H1 (cell line): Measurements from ENCODE around the gene POLH. TPM values are rescaled to one million over a fixed set of nuclear protein-coding genes. Genes with fewer than 3 reads are reported as not detected.
"Not testable (repeated sequence)": the region's sequence is repeated elsewhere in the genome, so short reads cannot be mapped to it uniquely, and the experiment has no call there.

ENCODE experiments used
- CTCF ChIA-PET: fragments of 300-600 bp; sonication (Branson Sonifier 250); formaldehyde crosslinking; loops from one replicate; lab custom pipeline; 2021; ENCODE audit not compliant: partially characterized antibody; lab: Charles Lee
- POLR2A ChIA-PET: fragments of 300-600 bp; sonication (Branson Sonifier 250); formaldehyde crosslinking; loops from one replicate; lab custom pipeline; 2021; ENCODE audit warnings: inconsistent platforms; ENCODE audit not compliant: partially characterized antibody; lab: Charles Lee
- DNase-seq, 2 experiments: peaks; one replicate each; pipeline versions ENCODE4 v3.0.0 to v3.0.0-alpha.2; 2010 to 2022; ENCODE audit warnings: low spot score in 2 of 2, low read depth in 1 of 2, mixed read lengths in 1 of 2
- FAIRE-seq: peaks from 2 replicates; lab custom pipeline; 2011; peaks lifted over from hg19 to GRCh38; lab: Jason Lieb, UNC
- H2AFZ ChIP-seq: 2 replicates; pipeline ENCODE4 v1.8.1; 2012; ENCODE audit warnings: low read length, inconsistent platforms
- H2AK5ac ChIP-seq: 2 replicates; pipeline ENCODE4 v1.6.1; 2013; ENCODE audit warnings: low read depth, low read length
- H2BK120ac ChIP-seq: replicated peaks from 2 replicates; pipeline ENCODE3; 2013; ENCODE audit warnings: low read depth, low read length, inconsistent platforms
- H2BK12ac ChIP-seq: 2 replicates; pipeline ENCODE4 v1.6.1; 2013; ENCODE audit warnings: low read depth, low read length
- H2BK15ac ChIP-seq: 2 replicates; pipeline ENCODE4 v1.6.1; 2013; ENCODE audit warnings: low read length
- H2BK20ac ChIP-seq: 2 replicates; pipeline ENCODE4 v1.6.1; 2013; ENCODE audit warnings: low read length
- H2BK5ac ChIP-seq: 2 replicates; pipeline ENCODE4 v1.6.1; 2013; ENCODE audit warnings: low read depth, low read length
- H3K14ac ChIP-seq: 2 replicates; pipeline ENCODE4 v1.6.1; 2013; ENCODE audit warnings: inconsistent platforms; ENCODE audit not compliant: insufficient read length
- H3K18ac ChIP-seq: 2 replicates; pipeline ENCODE4 v1.6.1; 2013; ENCODE audit warnings: low read length; ENCODE audit errors: extremely low read depth
- H3K23ac ChIP-seq: 2 replicates; pipeline ENCODE4 v1.6.1; 2013; ENCODE audit warnings: inconsistent platforms; ENCODE audit not compliant: insufficient read length
- H3K23me2 ChIP-seq: 2 replicates; pipeline ENCODE4 v1.6.1; 2013; ENCODE audit warnings: low read depth, low read length
- H3K27ac ChIP-seq: 2 replicates; pipeline ENCODE4 v1.6.1; 2011; ENCODE audit warnings: low read depth, low read length, inconsistent platforms
- H3K27me3 ChIP-seq, 4 experiments: replicated peaks in 1 of 4; 1 replicate in 1 of 4; 2 replicates in 3 of 4; pipeline versions ENCODE4 v1.6.1 to v1.8.1; 2011 to 2013; ENCODE audit warnings: low read length in 3 of 4, mild to moderate bottlenecking in 3 of 4, inconsistent platforms in 2 of 4, mixed read lengths in 2 of 4, moderate library complexity in 1 of 4; ENCODE audit not compliant: control insufficient read depth in 3 of 4, insufficient read depth in 3 of 4; ENCODE audit errors: extremely low read depth in 1 of 4
- H3K36me3 ChIP-seq, 4 experiments: 2 replicates each; pipeline versions ENCODE4 v1.6.1 to v1.8.1; 2011 to 2013; ENCODE audit warnings: mild to moderate bottlenecking in 4 of 4, low read length in 3 of 4, moderate library complexity in 2 of 4, control low read depth in 1 of 4, inconsistent platforms in 1 of 4; ENCODE audit not compliant: insufficient read depth in 4 of 4, control insufficient read depth in 2 of 4
- H3K4ac ChIP-seq: replicated peaks from 2 replicates; pipeline ENCODE3; 2013; ENCODE audit warnings: low read length, low read depth, mixed read lengths, inconsistent platforms; ENCODE audit not compliant: insufficient read length
- H3K4me1 ChIP-seq, 4 experiments: replicated peaks in 1 of 4; 1 replicate in 1 of 4; 2 replicates in 3 of 4; pipeline versions ENCODE4 v1.6.1 to v1.8.1; 2011 to 2013; ENCODE audit warnings: low read length in 3 of 4, inconsistent platforms in 2 of 4, mixed read lengths in 1 of 4; ENCODE audit not compliant: insufficient read depth in 4 of 4, control insufficient read depth in 3 of 4
- H3K4me2 ChIP-seq, 2 experiments: 2 replicates each; pipeline versions ENCODE4 v1.6.1 to v1.8.1; 2011 to 2013; ENCODE audit warnings: low read depth in 2 of 2, low read length in 2 of 2, control low read depth in 1 of 2, inconsistent platforms in 1 of 2, mild to moderate bottlenecking in 1 of 2; ENCODE audit not compliant: insufficient read depth in 1 of 2
- H3K4me3 ChIP-seq, 4 experiments: fragments of 200-600, 300-600 bp in 1 of 4; sonication (generic), shearing (Covaris generic), sonication (Bioruptor Twin) in 1 of 4; 2 replicates each; pipeline versions ENCODE4 v1.5.1 to v1.8.1; 2011 to 2016; ENCODE audit warnings: low read length in 4 of 4, low read depth in 3 of 4, control low read depth in 2 of 4, inconsistent platforms in 2 of 4, mild to moderate bottlenecking in 2 of 4, mixed read lengths in 1 of 4, moderate library complexity in 1 of 4; ENCODE audit not compliant: insufficient read depth in 2 of 4; ENCODE audit errors: extremely low read depth in 1 of 4
- H3K56ac ChIP-seq: replicated peaks from 2 replicates; pipeline ENCODE3; 2013; ENCODE audit warnings: low read depth, mild to moderate bottlenecking, mixed read lengths, low read length, inconsistent platforms; ENCODE audit not compliant: insufficient read length
- H3K79me1 ChIP-seq: 2 replicates; pipeline ENCODE4 v1.6.1; 2013; ENCODE audit warnings: low read depth, low read length, control low read depth
- H3K79me2 ChIP-seq, 2 experiments: 2 replicates each; pipeline versions ENCODE4 v1.6.1 to v1.8.1; 2012 to 2013; ENCODE audit warnings: low read length in 2 of 2, mild to moderate bottlenecking in 2 of 2, inconsistent platforms in 1 of 2; ENCODE audit not compliant: insufficient read depth in 2 of 2, control insufficient read depth in 1 of 2
- H3K9ac ChIP-seq, 4 experiments: replicated peaks in 1 of 4; 1 replicate in 1 of 4; 2 replicates in 3 of 4; pipeline versions ENCODE4 v1.6.1 to v1.8.1; 2011 to 2013; ENCODE audit warnings: low read depth in 3 of 4, low read length in 3 of 4, control low read depth in 2 of 4, mild to moderate bottlenecking in 2 of 4, moderate library complexity in 2 of 4, inconsistent platforms in 1 of 4; ENCODE audit errors: extremely low read depth in 1 of 4
- H3K9me3 ChIP-seq, 2 experiments: 2 replicates each; pipeline versions ENCODE4 v1.6.1 to v1.8.1; 2012 to 2013; ENCODE audit warnings: mild to moderate bottlenecking in 2 of 2, moderate library complexity in 2 of 2, control low read depth in 1 of 2, inconsistent platforms in 1 of 2, low read depth in 1 of 2, low read length in 1 of 2, mixed read lengths in 1 of 2; ENCODE audit not compliant: insufficient read depth in 2 of 2
- H4K20me1 ChIP-seq, 2 experiments: replicated peaks in 1 of 2; 2 replicates each; pipeline versions ENCODE3 to v1.8.1; 2011 to 2013; ENCODE audit warnings: inconsistent platforms in 2 of 2, low read length in 2 of 2, mild to moderate bottlenecking in 1 of 2; ENCODE audit not compliant: insufficient read depth in 2 of 2, control insufficient read depth in 1 of 2
- H4K5ac ChIP-seq: 2 replicates; pipeline ENCODE4 v1.6.1; 2013; ENCODE audit warnings: low read length, low read depth, mixed read lengths, inconsistent platforms; ENCODE audit not compliant: insufficient read length
- H4K8ac ChIP-seq: 2 replicates; pipeline ENCODE4 v1.8.0; 2013; ENCODE audit warnings: mild to moderate bottlenecking, moderate library complexity, low read length, inconsistent platforms; ENCODE audit not compliant: insufficient read depth; ENCODE audit errors: extremely low read depth
- H4K91ac ChIP-seq: replicated peaks from 2 replicates; pipeline ENCODE3; 2013; ENCODE audit warnings: low read length, mixed read lengths, inconsistent platforms; ENCODE audit not compliant: insufficient read length
- WGBS, 2 experiments: shearing (Covaris generic) in 1 of 2; methylation state at CpG; one replicate each; pipeline versions ENCODE4 v1.1.6 to v1.1.7; 2013 to 2015; ENCODE audit warnings: low lambda C conversion rate in 2 of 2, mixed read lengths in 2 of 2, inconsistent platforms in 1 of 2, low coverage in 1 of 2, missing lambda C conversion rate in 1 of 2; ENCODE audit not compliant: insufficient replicate concordance in 2 of 2, insufficient coverage in 1 of 2, insufficient read length in 1 of 2; ENCODE audit errors: extremely low coverage in 1 of 2, missing lambda C conversion rate in 1 of 2; 5-methylcytosine and 5-hydroxymethylcytosine counted together
- polyA plus RNA-seq, 7 experiments: library from polyadenylated mRNA; depleted of rRNA in 3 of 7; stranded (reverse) in 5 of 7; unstranded in 2 of 7; fragments of >200 nt in 5 of 7; fragments of 200-250 nt in 2 of 7; gene quantifications; 1 replicate in 5 of 7; 2 replicates in 1 of 7; 4 replicates in 1 of 7; pipeline versions ENCODE4 v1.2.1 to v1.2.3, GENCODE V29; 2011 to 2013; ENCODE audit warnings: missing spikeins in 2 of 7, mixed read lengths in 2 of 7
- total RNA-seq: library from RNA; stranded (reverse); fragmentation: NEBNext Ultra II Directional; extraction: Animal tissue kit (Norgen Biotek cat#: 25700); gene quantifications from 2 replicates; pipeline ENCODE4 v1.2.1, GENCODE V29; 2021

The POLH gene
- total and polyA plus RNA-seq, 2 of the 8 experiments (the other 6 are each of a cell fraction or from before 2014, with no cell fraction given), result 5.8 to 12.4 TPM

DNA sequence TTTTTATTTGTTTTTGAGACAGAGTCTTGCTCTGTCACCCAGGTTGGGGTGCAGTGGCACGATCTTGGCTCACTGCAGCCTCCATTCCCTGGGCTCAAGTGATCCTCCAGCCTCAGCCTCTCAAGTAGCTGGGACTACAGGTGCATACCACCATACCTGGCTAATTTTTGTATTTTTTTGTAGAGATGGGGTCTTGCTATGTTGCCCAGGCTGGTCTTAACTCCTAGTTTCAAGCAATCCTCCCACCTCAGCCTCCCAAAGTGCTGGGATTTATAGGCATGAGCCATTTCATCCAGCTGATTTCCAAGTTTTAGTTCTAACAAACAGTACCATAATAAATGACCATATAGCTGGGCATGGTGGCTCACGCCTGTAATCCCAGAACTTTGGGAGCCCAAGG is 76.8 kb downstream of the POLH start:
- WGBS, 2 experiments, result 100% methylated on average over 2 of the region's 2 CpGs; no CpG with 5 or more reads in 1 of the 2 experiments
- H4K20me1 ChIP-seq, H3K23me2 ChIP-seq, H3K79me1 ChIP-seq, H3K4me3 ChIP-seq, H4K91ac ChIP-seq, H3K4me2 ChIP-seq, H3K27ac ChIP-seq, H3K18ac ChIP-seq, H3K4me1 ChIP-seq, H2BK15ac ChIP-seq, H3K27me3 ChIP-seq, FAIRE-seq, H4K8ac ChIP-seq, H2AK5ac ChIP-seq, H2AFZ ChIP-seq, H3K56ac ChIP-seq, H3K36me3 ChIP-seq, H2BK5ac ChIP-seq, H2BK20ac ChIP-seq, H4K5ac ChIP-seq, H3K14ac ChIP-seq, H2BK12ac ChIP-seq, H2BK120ac ChIP-seq, POLR2A ChIA-PET, H3K23ac ChIP-seq, H3K9me3 ChIP-seq, H3K79me2 ChIP-seq, H3K4ac ChIP-seq, H3K9ac ChIP-seq, DNase-seq: not testable (repeated sequence)
- CTCF ChIA-PET, result interaction anchor here (0.7 to 1.4 kb wide), 3 partner anchors 15 to 533 kb away, joined by 3 to 5 read pairs (median 5); no protein-coding TSS in a partner anchor
